ENCODE results near the gene NCAM1. TPM values are rescaled to one million over a fixed set of nuclear protein-coding genes. Genes with fewer than 3 reads are reported as not detected.
A peak's percentile ranks its signal among the peaks of the same experiment; 100 is the strongest.
"Not testable (repeated sequence)": the region's sequence is repeated elsewhere in the genome, so short reads cannot be mapped to it uniquely, and the experiment has no call there.

The NCAM1 gene
- total and polyA plus RNA-seq, 12 donors, result 38.7 to 181 (median 111) TPM

GRCh38 chr11:113043698-113044097, 82.5 kb downstream of the NCAM1 start:
- no peaks in the 10 kb centered on the region for H3K36me3 ChIP-seq (replicated peaks in 1 of 2)
- no peak for DNase-seq
- peaks cover 0 to 4% of the 10 kb centered on the region in 2 donors for H3K4me1 ChIP-seq (replicated peaks in 1 of 2)
- no peaks in the 10 kb centered on the region for H3K27me3 ChIP-seq
- H3K27ac ChIP-seq, result no peak overlapping the region
- intact Hi-C loops (cut with DNase I), result loop anchor here in 1 of 2 donors (10.0 kb wide), 1 partner anchor 221 kb away; no protein-coding TSS in a partner anchor
- H3K4me3 ChIP-seq, result no peak overlapping the region
- H3K9me3 ChIP-seq (replicated peaks in 1 of 3), result no peaks in the 10 kb centered on the region
- WGBS, 4 donors, result 79 to 89% (median 87%) methylated on average over 5 of the region's 5 CpGs
- TF ChIP-seq POLR2A (IDR thresholded peaks at IDR 0.05), result no peak
- TF ChIP-seq CTCF (IDR thresholded peaks at IDR 0.05), result no peak

- Histone ChIP-seq H3K27me3 (no peaks in the 10 kb centered on the region), H3K4me1 (replicated peaks in 1 of 2) (peaks cover 5 to 15% of the 10 kb centered on the region in 2 donors), H3K9me3 (replicated peaks in 1 of 3) (no peaks in the 10 kb centered on the region), H3K27ac (no peak overlapping the region), H3K4me3 (no peak overlapping the region), H3K36me3 (replicated peaks in 1 of 2) (no peaks in the 10 kb centered on the region)
- TF ChIP-seq POLR2A (IDR thresholded peaks at IDR 0.05), result no peak
- TF ChIP-seq CTCF (IDR thresholded peaks at IDR 0.05), result no peak
- DNase-seq, result peak in 2 of 7 donors; percentile 29 to 48
- intact Hi-C loops (cut with DNase I), result loop anchor here in 1 of 2 donors (10.0 kb wide), 1 partner anchor 220 kb away; no protein-coding TSS in a partner anchor
- WGBS, 4 donors, result 70 to 79% (median 72%) methylated on average over 15 of the region's 15 CpGs
Measured at GRCh38 chr11:113045146-113045545, 83.9 kb downstream of the NCAM1 start.

- intact Hi-C loops (cut with DNase I), result loop anchor here in 1 of 2 donors (10.0 kb wide), 1 partner anchor 218 kb away; no protein-coding TSS in a partner anchor
- no peak for TF ChIP-seq CTCF (IDR thresholded peaks at IDR 0.05)
- DNase-seq, result no peak
- no peak overlapping the region for H3K4me3 ChIP-seq
- peaks cover 5 to 15% of the 10 kb centered on the region in 2 donors for H3K4me1 ChIP-seq (replicated peaks in 1 of 2)
- H3K27me3 ChIP-seq, result no peaks in the 10 kb centered on the region
- no peaks in the 10 kb centered on the region for H3K36me3 ChIP-seq (replicated peaks in 1 of 2)
- no peaks in the 10 kb centered on the region for H3K9me3 ChIP-seq (replicated peaks in 1 of 3)
- WGBS, 4 donors, result 83 to 89% (median 86%) methylated on average over 2 of the region's 2 CpGs
- no peak overlapping the region for H3K27ac ChIP-seq
Measured at GRCh38 chr11:113046866-113047265, 85.6 kb downstream of the NCAM1 start.

GRCh38 chr11:113048820-113049768, 87.9 kb downstream of the NCAM1 start:
- peak in 6 of 7 donors; percentile 52 to 74 (median 66) for DNase-seq
- Histone ChIP-seq H3K27ac (peak overlapping the region in 4 of 5 donors; percentile 66 to 89 (median 77)), H3K27me3 (no peaks in the 10 kb centered on the region), H3K9me3 (replicated peaks in 1 of 3) (no peaks in the 10 kb centered on the region), H3K4me1 (replicated peaks in 1 of 2) (peaks cover 5 to 15% of the 10 kb centered on the region in 2 donors), H3K4me3 (no peak overlapping the region), H3K36me3 (replicated peaks in 1 of 2) (no peaks in the 10 kb centered on the region)
- WGBS, 4 donors, result 50 to 62% (median 59%) methylated on average over 3 of the region's 3 CpGs
- TF ChIP-seq POLR2A (IDR thresholded peaks at IDR 0.05) (no peak), CTCF (IDR thresholded peaks at IDR 0.05) (no peak)
- intact Hi-C loops (cut with DNase I), result loop anchor here in 1 of 2 donors (10.0 kb wide), 1 partner anchor 216 kb away; no protein-coding TSS in a partner anchor

- DNase-seq; H3K4me3 ChIP-seq; H3K27me3 ChIP-seq; intact Hi-C loops (cut with DNase I); H3K9me3 ChIP-seq (replicated peaks in 1 of 3); H3K36me3 ChIP-seq (replicated peaks in 1 of 2); H3K27ac ChIP-seq: not testable (repeated sequence)
- 94 to 99% (median 97%) methylated on average over 2 of the region's 2 CpGs for WGBS, 4 donors
- H3K4me1 ChIP-seq (replicated peaks in 1 of 2), result peaks cover 11 to 15% of the 10 kb centered on the region in 2 donors
Measured at GRCh38 chr11:113053042-113053441, 91.8 kb downstream of the NCAM1 start.
